ENCODE measurements around the gene TSPAN18.

Gene TSPAN18

GRCh38 chr11:44947114-44947513, 220.4 kb downstream of the TSPAN18 start:
- Histone ChIP-seq H3K4me1 (ENCODE audit: control insufficient read depth, low read length) (peaks cover 40% of the 10 kb centered on the region), H3K9me3 (ENCODE audit: control insufficient read depth, insufficient read depth, low read length) (no peaks in the 10 kb centered on the region), H3K27ac (ENCODE audit: low read depth, low read length) (no peak overlapping the region), H3K9me2 (replicated peaks; ENCODE audit: control insufficient read depth, low read length) (no peaks in the 10 kb centered on the region), H3K4me3 (ENCODE audit: low read length) (no peak overlapping the region), H3K27me3 (ENCODE audit: control insufficient read depth, low read length) (peaks cover 30% of the 10 kb centered on the region), H4K20me1 (ENCODE audit: control insufficient read depth, insufficient read depth, low read depth, low read length) (no peaks in the 10 kb centered on the region; the same call in 1 of the 2 replicates), H3F3A (ENCODE audit: control insufficient read depth, insufficient read depth) (no peaks in the 10 kb centered on the region; the same call in 1 of the 2 replicates), H3K79me2 (ENCODE audit: control insufficient read depth, low read length) (no peaks in the 10 kb centered on the region), H3K36me3 (ENCODE audit: control insufficient read depth, low read length) (no peaks in the 10 kb centered on the region), H3K4me2 (ENCODE audit: low read length) (no peak overlapping the region)
- TF ChIP-seq EZH2phosphoT487 (IDR thresholded peaks at IDR 0.05; ENCODE audit: borderline replicate concordance, low read length) (no peak), CTCF (IDR thresholded peaks at IDR 0.05; ENCODE audit: low read depth, low read length, poor library complexity, severe bottlenecking) (no peak)

GRCh38 chr11:44948155-44948554, 221.4 kb downstream of the TSPAN18 start:
- no peaks in the 10 kb centered on the region; the same call in 1 of the 2 replicates for H3F3A ChIP-seq (ENCODE audit: control insufficient read depth, insufficient read depth)
- no peaks in the 10 kb centered on the region for H3K79me2 ChIP-seq (ENCODE audit: control insufficient read depth, low read length)
- no peak overlapping the region for H3K4me3 ChIP-seq (ENCODE audit: low read length)
- H3K36me3 ChIP-seq (ENCODE audit: control insufficient read depth, low read length), result no peaks in the 10 kb centered on the region
- no peaks in the 10 kb centered on the region for H3K9me2 ChIP-seq (replicated peaks; ENCODE audit: control insufficient read depth, low read length)
- no peak for TF ChIP-seq EZH2phosphoT487 (IDR thresholded peaks at IDR 0.05; ENCODE audit: borderline replicate concordance, low read length)
- no peak for TF ChIP-seq CTCF (IDR thresholded peaks at IDR 0.05; ENCODE audit: low read depth, low read length, poor library complexity, severe bottlenecking)
- no peaks in the 10 kb centered on the region; the same call in 1 of the 2 replicates for H4K20me1 ChIP-seq (ENCODE audit: control insufficient read depth, insufficient read depth, low read depth, low read length)
- no peak overlapping the region for H3K27ac ChIP-seq (ENCODE audit: low read depth, low read length)
- no peak overlapping the region for H3K4me2 ChIP-seq (ENCODE audit: low read length)
- H3K4me1 ChIP-seq (ENCODE audit: control insufficient read depth, low read length), result peaks cover 30% of the 10 kb centered on the region
- no peaks in the 10 kb centered on the region for H3K9me3 ChIP-seq (ENCODE audit: control insufficient read depth, insufficient read depth, low read length)
- H3K27me3 ChIP-seq (ENCODE audit: control insufficient read depth, low read length), result peaks cover 30% of the 10 kb centered on the region

- peak overlapping the region; percentile 56 for H3K4me3 ChIP-seq (ENCODE audit: low read length)
- H3F3A ChIP-seq (ENCODE audit: control insufficient read depth, insufficient read depth), result no peaks in the 10 kb centered on the region; the same call in 1 of the 2 replicates
- peaks cover 17% of the 10 kb centered on the region for H3K4me1 ChIP-seq (ENCODE audit: control insufficient read depth, low read length)
- H3K36me3 ChIP-seq (ENCODE audit: control insufficient read depth, low read length), result no peaks in the 10 kb centered on the region
- H3K9me2 ChIP-seq (replicated peaks; ENCODE audit: control insufficient read depth, low read length), result no peaks in the 10 kb centered on the region
- peak overlapping the region; percentile 63 for H3K4me2 ChIP-seq (ENCODE audit: low read length)
- no peaks in the 10 kb centered on the region for H3K9me3 ChIP-seq (ENCODE audit: control insufficient read depth, insufficient read depth, low read length)
- H3K27ac ChIP-seq (ENCODE audit: low read depth, low read length), result no peak overlapping the region
- no peaks in the 10 kb centered on the region for H3K79me2 ChIP-seq (ENCODE audit: control insufficient read depth, low read length)
- no peaks in the 10 kb centered on the region; the same call in 1 of the 2 replicates for H4K20me1 ChIP-seq (ENCODE audit: control insufficient read depth, insufficient read depth, low read depth, low read length)
- TF ChIP-seq EZH2phosphoT487 (IDR thresholded peaks at IDR 0.05; ENCODE audit: borderline replicate concordance, low read length), result no peak
- TF ChIP-seq CTCF (IDR thresholded peaks at IDR 0.05; ENCODE audit: low read depth, low read length, poor library complexity, severe bottlenecking), result peak; percentile 60
- peaks cover 30% of the 10 kb centered on the region for H3K27me3 ChIP-seq (ENCODE audit: control insufficient read depth, low read length)
Observed at GRCh38 chr11:44949160-44950030, 222.6 kb downstream of the TSPAN18 start.

All from DOHH2 (cell line).